ENCODE data around the gene JUP. TPM values are rescaled to one million over a fixed set of nuclear protein-coding genes. Genes with fewer than 3 reads are reported as not detected.

Gene JUP
- total and polyA plus RNA-seq, 2 of the 13 experiments (the other 11 are each of a cell fraction or from before 2014, with no cell fraction given), result 12.1 to 20.6 TPM

DNA sequence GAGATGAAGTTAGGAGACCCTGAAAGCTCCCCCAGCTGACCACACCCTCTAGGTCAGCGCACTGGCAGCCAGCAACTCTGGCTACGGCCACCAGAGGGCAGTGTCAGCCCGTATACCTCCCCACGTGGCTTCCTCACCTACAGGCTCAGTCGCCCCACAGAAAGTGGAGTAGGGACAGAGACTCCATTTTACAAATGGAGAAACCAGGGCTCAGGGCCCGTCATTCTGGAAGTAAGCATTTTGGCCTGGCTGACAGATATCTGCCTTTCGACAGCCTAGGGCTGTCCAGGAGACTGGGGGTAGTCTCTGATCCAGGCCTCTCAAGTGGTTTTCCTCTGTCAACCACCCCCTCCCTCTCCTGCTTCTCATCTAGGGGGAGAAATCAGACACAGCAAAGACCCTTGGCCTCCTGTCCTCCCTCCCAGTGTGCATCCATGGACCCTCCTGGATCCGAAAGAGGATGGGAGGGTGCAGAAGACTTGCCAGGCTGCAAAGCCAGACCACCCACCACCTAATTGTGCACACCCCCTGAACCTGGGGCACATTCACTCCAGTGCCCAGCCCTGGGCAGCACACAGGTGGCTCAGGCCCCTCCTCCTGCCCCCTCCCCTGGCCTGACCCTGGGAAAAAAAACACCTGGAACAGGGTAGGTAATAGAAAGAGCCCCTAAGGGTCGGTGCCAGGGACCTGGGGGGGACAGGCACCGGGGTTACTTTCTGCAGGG is 48.3 kb downstream of the JUP start (continued):
- TF ChIP-seq, protein P1, sequence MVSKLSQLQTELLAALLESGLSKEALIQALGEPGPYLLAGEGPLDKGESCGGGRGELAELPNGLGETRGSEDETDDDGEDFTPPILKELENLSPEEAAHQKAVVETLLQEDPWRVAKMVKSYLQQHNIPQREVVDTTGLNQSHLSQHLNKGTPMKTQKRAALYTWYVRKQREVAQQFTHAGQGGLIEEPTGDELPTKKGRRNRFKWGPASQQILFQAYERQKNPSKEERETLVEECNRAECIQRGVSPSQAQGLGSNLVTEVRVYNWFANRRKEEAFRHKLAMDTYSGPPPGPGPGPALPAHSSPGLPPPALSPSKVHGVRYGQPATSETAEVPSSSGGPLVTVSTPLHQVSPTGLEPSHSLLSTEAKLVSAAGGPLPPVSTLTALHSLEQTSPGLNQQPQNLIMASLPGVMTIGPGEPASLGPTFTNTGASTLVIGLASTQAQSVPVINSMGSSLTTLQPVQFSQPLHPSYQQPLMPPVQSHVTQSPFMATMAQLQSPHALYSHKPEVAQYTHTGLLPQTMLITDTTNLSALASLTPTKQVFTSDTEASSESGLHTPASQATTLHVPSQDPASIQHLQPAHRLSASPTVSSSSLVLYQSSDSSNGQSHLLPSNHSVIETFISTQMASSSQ (IDR thresholded peaks at IDR 0.05; ENCODE audit: low read depth), result no peak
- TF ChIP-seq, protein P1 (CRISPR knock-in tag; IDR thresholded peaks at IDR 0.05; ENCODE audit: borderline replicate concordance), result no peak
- TF ChIP-seq, protein P2, sequence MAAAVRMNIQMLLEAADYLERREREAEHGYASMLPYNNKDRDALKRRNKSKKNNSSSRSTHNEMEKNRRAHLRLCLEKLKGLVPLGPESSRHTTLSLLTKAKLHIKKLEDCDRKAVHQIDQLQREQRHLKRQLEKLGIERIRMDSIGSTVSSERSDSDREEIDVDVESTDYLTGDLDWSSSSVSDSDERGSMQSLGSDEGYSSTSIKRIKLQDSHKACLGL (CRISPR knock-in tag; IDR thresholded peaks at IDR 0.05), result no peak
- no peak for TF ChIP-seq BRD4 (CRISPR knock-in tag; IDR thresholded peaks at IDR 0.05)
- no peak for TF ChIP-seq ZNF773 (CRISPR knock-in tag; IDR thresholded peaks at IDR 0.05; ENCODE audit: borderline replicate concordance)
- TF ChIP-seq ADNP (CRISPR knock-in tag; IDR thresholded peaks at IDR 0.05), result no peak
- TF ChIP-seq IKZF1 (IDR thresholded peaks at IDR 0.05), result no peak
- TF ChIP-seq, protein P3, sequence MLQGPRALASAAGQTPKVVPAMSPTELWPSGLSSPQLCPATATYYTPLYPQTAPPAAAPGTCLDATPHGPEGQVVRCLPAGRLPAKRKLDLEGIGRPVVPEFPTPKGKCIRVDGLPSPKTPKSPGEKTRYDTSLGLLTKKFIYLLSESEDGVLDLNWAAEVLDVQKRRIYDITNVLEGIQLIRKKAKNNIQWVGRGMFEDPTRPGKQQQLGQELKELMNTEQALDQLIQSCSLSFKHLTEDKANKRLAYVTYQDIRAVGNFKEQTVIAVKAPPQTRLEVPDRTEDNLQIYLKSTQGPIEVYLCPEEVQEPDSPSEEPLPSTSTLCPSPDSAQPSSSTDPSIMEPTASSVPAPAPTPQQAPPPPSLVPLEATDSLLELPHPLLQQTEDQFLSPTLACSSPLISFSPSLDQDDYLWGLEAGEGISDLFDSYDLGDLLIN (CRISPR knock-in tag; IDR thresholded peaks at IDR 0.05; ENCODE audit: borderline replicate concordance), result no peak
- TF ChIP-seq, protein P4, sequence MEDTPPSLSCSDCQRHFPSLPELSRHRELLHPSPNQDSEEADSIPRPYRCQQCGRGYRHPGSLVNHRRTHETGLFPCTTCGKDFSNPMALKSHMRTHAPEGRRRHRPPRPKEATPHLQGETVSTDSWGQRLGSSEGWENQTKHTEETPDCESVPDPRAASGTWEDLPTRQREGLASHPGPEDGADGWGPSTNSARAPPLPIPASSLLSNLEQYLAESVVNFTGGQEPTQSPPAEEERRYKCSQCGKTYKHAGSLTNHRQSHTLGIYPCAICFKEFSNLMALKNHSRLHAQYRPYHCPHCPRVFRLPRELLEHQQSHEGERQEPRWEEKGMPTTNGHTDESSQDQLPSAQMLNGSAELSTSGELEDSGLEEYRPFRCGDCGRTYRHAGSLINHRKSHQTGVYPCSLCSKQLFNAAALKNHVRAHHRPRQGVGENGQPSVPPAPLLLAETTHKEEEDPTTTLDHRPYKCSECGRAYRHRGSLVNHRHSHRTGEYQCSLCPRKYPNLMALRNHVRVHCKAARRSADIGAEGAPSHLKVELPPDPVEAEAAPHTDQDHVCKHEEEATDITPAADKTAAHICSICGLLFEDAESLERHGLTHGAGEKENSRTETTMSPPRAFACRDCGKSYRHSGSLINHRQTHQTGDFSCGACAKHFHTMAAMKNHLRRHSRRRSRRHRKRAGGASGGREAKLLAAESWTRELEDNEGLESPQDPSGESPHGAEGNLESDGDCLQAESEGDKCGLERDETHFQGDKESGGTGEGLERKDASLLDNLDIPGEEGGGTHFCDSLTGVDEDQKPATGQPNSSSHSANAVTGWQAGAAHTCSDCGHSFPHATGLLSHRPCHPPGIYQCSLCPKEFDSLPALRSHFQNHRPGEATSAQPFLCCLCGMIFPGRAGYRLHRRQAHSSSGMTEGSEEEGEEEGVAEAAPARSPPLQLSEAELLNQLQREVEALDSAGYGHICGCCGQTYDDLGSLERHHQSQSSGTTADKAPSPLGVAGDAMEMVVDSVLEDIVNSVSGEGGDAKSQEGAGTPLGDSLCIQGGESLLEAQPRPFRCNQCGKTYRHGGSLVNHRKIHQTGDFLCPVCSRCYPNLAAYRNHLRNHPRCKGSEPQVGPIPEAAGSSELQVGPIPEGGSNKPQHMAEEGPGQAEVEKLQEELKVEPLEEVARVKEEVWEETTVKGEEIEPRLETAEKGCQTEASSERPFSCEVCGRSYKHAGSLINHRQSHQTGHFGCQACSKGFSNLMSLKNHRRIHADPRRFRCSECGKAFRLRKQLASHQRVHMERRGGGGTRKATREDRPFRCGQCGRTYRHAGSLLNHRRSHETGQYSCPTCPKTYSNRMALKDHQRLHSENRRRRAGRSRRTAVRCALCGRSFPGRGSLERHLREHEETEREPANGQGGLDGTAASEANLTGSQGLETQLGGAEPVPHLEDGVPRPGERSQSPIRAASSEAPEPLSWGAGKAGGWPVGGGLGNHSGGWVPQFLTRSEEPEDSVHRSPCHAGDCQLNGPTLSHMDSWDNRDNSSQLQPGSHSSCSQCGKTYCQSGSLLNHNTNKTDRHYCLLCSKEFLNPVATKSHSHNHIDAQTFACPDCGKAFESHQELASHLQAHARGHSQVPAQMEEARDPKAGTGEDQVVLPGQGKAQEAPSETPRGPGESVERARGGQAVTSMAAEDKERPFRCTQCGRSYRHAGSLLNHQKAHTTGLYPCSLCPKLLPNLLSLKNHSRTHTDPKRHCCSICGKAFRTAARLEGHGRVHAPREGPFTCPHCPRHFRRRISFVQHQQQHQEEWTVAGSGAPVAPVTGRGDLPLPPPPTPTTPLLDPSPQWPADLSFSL (CRISPR knock-in tag; IDR thresholded peaks at IDR 0.05), result no peak
- TF ChIP-seq CCAR2 (optimal IDR thresholded peaks at IDR 0.05; ENCODE audit: low read depth, low read length), result no peak
- TF ChIP-seq ETV5 (CRISPR knock-in tag; IDR thresholded peaks at IDR 0.05; ENCODE audit: borderline replicate concordance), result peak; percentile 50; the same call in 1 of the 2 replicates
- TF ChIP-seq ZNF629 (CRISPR knock-in tag; conservative IDR thresholded peaks at IDR 0.05), result no peak
- TF ChIP-seq, protein P5, sequence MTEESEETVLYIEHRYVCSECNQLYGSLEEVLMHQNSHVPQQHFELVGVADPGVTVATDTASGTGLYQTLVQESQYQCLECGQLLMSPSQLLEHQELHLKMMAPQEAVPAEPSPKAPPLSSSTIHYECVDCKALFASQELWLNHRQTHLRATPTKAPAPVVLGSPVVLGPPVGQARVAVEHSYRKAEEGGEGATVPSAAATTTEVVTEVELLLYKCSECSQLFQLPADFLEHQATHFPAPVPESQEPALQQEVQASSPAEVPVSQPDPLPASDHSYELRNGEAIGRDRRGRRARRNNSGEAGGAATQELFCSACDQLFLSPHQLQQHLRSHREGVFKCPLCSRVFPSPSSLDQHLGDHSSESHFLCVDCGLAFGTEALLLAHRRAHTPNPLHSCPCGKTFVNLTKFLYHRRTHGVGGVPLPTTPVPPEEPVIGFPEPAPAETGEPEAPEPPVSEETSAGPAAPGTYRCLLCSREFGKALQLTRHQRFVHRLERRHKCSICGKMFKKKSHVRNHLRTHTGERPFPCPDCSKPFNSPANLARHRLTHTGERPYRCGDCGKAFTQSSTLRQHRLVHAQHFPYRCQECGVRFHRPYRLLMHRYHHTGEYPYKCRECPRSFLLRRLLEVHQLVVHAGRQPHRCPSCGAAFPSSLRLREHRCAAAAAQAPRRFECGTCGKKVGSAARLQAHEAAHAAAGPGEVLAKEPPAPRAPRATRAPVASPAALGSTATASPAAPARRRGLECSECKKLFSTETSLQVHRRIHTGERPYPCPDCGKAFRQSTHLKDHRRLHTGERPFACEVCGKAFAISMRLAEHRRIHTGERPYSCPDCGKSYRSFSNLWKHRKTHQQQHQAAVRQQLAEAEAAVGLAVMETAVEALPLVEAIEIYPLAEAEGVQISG (CRISPR knock-in tag; IDR thresholded peaks at IDR 0.05), result no peak
